NB4 (cell line): ENCODE data around the gene IMMP2L.
A peak's percentile ranks its signal among the peaks of the same experiment; 100 is the strongest.

Source experiments
- DNase-seq: peaks from one replicate; pipeline ENCODE4 v3.0.0; 2010; ENCODE audit warnings: low read depth
- H3K4me3 ChIP-seq: one replicate; pipeline ENCODE4 v1.5.1; 2011; ENCODE audit warnings: mild to moderate bottlenecking, low read depth, low read length, moderate library complexity
- MYC ChIP-seq: IDR thresholded peaks from 2 replicates; pipeline ENCODE4 v1.6.1; 2011; ENCODE audit warnings: low read depth, low read length
- POLR2A ChIP-seq: IDR thresholded peaks from 2 replicates; pipeline ENCODE4 v1.6.1; 2011; ENCODE audit warnings: mild to moderate bottlenecking; ENCODE audit not compliant: insufficient read length; ENCODE audit errors: extremely low read depth
- TF ChIP-seq, protein P1 (sequence below): IDR thresholded peaks from 2 replicates; pipeline ENCODE4 v1.6.1; 2011; ENCODE audit warnings: low read depth, low read length
- TF ChIP-seq, protein P2 (sequence below): IDR thresholded peaks from one replicate; pipeline ENCODE4 v1.5.1; 2012; ENCODE audit warnings: low read depth, low read length

The IMMP2L gene

DNA sequence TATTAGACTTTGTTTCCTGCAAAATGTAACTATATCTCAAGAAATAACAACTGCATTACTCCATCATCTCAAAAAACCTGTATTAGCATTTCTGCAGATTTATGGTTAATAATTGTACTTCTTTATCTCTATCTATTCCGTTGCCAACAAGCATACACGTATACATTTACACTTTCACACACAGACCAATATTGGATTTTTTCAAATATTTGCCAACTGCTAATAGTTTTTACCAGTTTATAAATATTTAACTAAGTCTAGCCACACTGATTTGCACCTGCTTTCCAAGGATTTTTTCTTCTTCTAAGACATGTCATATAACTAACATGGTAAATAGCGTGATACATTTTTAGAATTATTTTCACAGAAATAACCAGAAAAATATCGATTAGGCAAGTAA lies 459.2 kb downstream of the IMMP2L start:
- no peak overlapping the region for H3K4me3 ChIP-seq
- no peak for DNase-seq
- TF ChIP-seq, protein P1, sequence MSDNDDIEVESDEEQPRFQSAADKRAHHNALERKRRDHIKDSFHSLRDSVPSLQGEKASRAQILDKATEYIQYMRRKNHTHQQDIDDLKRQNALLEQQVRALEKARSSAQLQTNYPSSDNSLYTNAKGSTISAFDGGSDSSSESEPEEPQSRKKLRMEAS = no peak
- TF ChIP-seq, protein P2, sequence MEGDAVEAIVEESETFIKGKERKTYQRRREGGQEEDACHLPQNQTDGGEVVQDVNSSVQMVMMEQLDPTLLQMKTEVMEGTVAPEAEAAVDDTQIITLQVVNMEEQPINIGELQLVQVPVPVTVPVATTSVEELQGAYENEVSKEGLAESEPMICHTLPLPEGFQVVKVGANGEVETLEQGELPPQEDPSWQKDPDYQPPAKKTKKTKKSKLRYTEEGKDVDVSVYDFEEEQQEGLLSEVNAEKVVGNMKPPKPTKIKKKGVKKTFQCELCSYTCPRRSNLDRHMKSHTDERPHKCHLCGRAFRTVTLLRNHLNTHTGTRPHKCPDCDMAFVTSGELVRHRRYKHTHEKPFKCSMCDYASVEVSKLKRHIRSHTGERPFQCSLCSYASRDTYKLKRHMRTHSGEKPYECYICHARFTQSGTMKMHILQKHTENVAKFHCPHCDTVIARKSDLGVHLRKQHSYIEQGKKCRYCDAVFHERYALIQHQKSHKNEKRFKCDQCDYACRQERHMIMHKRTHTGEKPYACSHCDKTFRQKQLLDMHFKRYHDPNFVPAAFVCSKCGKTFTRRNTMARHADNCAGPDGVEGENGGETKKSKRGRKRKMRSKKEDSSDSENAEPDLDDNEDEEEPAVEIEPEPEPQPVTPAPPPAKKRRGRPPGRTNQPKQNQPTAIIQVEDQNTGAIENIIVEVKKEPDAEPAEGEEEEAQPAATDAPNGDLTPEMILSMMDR = no peak
- TF ChIP-seq MYC = no peak

DNA sequence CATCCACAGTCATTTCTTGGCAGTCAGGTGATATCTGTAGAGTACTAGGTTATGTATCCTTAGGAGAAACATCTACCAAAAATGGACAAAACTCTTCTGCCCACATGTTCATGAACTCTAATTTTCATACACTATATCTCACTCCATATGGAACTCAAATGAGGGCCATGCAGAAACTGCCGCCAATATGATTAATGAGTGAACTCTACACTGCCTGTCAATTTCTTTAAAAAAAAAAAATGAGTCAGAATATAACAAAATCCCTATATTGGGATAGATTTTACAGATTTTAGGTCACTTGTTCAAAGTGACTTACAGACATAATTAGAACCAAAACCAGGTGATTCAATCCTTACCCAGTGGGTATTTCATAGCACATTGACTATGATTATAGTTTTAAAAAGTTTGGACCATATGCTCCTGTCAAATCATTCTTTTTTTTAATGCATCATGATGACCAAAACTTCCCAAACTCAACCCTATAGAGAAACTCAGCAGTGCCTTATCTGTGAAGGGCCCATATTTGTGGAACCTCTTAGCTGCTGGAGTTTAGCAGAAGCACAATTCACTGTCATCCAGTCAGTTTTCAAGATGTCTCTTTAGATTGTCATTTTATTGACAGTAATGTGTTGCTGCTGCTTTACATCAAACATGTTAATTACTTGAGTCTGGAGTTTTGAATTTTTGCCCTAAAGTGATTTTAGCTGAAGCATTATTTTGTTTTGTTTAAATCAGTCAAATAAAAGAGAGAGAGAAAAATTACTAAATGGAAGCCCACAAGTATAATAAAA lies 460.2 kb downstream of the IMMP2L start:
- TF ChIP-seq, protein P1 = no peak
- TF ChIP-seq MYC = no peak
- no peak for TF ChIP-seq POLR2A
- TF ChIP-seq, protein P2 = no peak
- no peak overlapping the region for H3K4me3 ChIP-seq
- DNase-seq = no peak

DNA sequence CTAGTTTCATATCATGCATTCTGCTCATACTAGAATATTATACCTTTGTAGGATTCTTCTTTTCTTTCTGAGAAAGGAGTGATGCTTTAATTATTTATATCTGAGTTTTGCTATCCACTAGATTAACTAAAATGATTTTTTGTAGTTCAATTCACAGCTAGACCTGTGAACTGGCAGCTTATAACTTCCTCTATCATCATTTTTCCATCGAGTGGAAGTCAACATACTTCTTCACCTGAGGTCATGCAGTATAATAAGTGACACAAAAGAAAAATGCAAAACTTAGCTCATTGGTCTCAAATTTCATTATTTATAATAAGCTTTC lies 463.4 kb downstream of the IMMP2L start:
- no peak overlapping the region for H3K4me3 ChIP-seq
- TF ChIP-seq, protein P1 = no peak
- no peak for TF ChIP-seq MYC
- TF ChIP-seq, protein P2 = no peak
- TF ChIP-seq POLR2A = no peak
- DNase-seq = no peak

DNA sequence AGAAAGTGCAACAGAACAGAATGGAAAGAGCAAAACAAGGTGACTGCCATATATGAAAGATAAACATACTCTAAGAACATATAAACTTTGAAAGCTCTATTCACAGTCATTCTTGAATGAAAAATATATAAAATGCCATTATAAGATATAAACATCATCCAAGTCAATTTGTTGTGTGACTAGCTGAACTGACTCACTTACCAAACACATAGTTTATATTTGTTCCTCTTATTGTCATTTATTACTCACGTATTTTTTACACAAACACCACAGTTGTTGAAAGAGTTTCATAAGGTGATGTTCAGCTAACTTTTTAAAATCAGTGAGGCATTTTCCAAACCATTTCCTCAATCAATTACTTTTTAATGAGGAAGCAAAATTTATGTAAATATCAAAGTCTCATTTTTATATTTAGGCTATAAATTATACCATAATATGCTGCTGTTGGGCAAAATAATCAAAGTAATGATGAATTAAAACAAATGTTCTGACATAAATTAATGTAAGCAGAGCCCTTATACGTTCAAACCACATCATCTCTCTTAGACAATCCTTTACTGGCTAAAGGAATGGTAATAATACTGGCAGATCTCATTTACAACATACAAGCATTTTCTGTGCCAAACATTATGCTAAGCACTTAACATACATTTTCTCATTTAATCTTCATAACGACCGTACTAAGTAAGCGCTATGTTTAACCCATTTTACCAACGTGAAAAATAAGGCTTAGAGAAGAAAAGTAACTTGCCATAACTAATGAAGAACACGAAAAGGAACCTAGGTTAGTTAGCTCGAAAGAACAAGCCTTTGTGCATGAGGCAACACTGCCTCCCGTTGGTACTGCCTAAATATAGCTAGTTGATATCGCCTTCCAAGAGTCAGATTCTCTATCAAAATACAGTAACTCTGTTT lies 464.0 kb downstream of the IMMP2L start:
- no peak for TF ChIP-seq MYC
- TF ChIP-seq POLR2A = no peak
- TF ChIP-seq, protein P1 = no peak
- TF ChIP-seq, protein P2 = peak; percentile 56
- no peak overlapping the region for H3K4me3 ChIP-seq
- peak; percentile 52 for DNase-seq

DNA sequence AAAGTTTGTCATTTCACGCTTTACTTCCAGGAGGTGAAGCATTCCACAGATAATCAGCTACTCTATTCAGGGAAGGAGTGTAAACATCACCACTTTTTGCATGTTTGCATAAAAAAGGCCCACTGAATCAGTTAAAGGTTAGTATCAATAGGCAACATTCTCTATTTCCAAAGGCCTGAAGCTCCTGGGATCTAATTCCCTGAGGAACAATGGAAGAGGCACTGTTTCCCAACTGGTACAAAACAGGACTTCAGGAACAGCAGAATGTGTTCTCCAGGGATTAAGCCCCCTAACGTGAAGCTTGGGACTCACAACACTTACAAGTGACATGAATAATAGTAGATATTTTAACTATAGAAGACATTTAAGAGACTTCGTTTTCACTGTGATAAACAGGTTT lies 465.3 kb downstream of the IMMP2L start:
- no peak overlapping the region for H3K4me3 ChIP-seq
- TF ChIP-seq MYC (no peak), POLR2A (no peak)
- TF ChIP-seq, protein P1 = no peak
- TF ChIP-seq, protein P2 = no peak
- DNase-seq = no peak
